22Rv1 (cell line): ENCODE data around the gene MERTK.

ENCODE experiments used
- CTCF ChIP-seq: fragments of 450-650 bp; IDR thresholded peaks from 2 replicates; pipeline ENCODE4 v1.5.1; 2017; ENCODE audit warnings: mild to moderate bottlenecking
- ZFX ChIP-seq: fragments of 450-650 bp; IDR thresholded peaks from 2 replicates; pipeline ENCODE4 v1.6.1; 2017; ENCODE audit warnings: antibody characterized with exemption, borderline replicate concordance

DNA sequence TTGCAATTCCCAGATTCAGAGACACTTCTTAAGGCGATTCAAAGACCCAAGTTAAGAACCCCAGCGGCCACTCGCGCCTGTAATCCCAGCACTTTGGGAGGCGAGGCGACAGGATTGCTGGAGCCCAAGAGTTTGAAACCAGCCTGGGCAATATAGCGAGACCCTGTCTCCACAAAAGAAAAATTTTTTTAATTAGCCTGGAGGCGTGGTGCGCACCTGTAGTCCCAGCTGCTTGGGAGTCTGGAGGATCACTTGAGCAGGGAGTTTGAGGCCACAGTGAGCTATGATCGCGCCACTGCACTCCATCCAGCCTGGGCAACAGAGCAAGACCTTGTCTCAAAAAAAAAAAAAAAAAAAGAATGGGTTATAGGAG lies 13.8 kb upstream of the MERTK start:
- TF ChIP-seq CTCF (no peak), ZFX (no peak)
